OCI-LY7 (cell line): ENCODE results near the gene MACROD2. TPM values are rescaled to one million over a fixed set of nuclear protein-coding genes. Genes with fewer than 3 reads are reported as not detected.

Experiments
- BruUV-seq: library from RNA; stranded (reverse); fragments of 400-500 nt; replicated peaks from 2 replicates; lab custom pipeline; 2021; lab: Mats Ljungman, UMichigan
- CTCF ChIA-PET: fragments of 300-600 bp; sonication (Branson Sonifier 250); formaldehyde crosslinking; loops from one replicate; lab custom pipeline; 2022; ENCODE audit warnings: antibody characterized with exemption; ENCODE audit not compliant: unreplicated experiment; lab: Charles Lee
- POLR2A ChIA-PET: fragments of 300-600 bp; sonication (Branson Sonifier 250); formaldehyde crosslinking; loops from one replicate; lab custom pipeline; 2022; ENCODE audit warnings: antibody characterized with exemption; lab: Charles Lee
- DNase-seq: peaks from one replicate; pipeline ENCODE4 v3.0.0-alpha.2; 2015; ENCODE audit warnings: low spot score
- H2AFZ ChIP-seq: fragments of 200-600 bp; sonication (generic), shearing (Covaris generic); 2 replicates; pipeline ENCODE4 v1.6.1; 2014; ENCODE audit warnings: mild to moderate bottlenecking, antibody characterized with exemption, low read length, moderate library complexity
- H3K27ac ChIP-seq: fragments of 200-600 bp; sonication (generic); 2 replicates; pipeline ENCODE4 v1.5.1; 2014; ENCODE audit warnings: mixed run types, low read depth, mild to moderate bottlenecking, moderate library complexity, low read length, inconsistent platforms; ENCODE audit not compliant: poor library complexity, severe bottlenecking
- H3K36me3 ChIP-seq: fragments of 200-600 bp; sonication (generic); 2 replicates; pipeline ENCODE4 v1.6.1; 2014; ENCODE audit warnings: mild to moderate bottlenecking, antibody characterized with exemption, low read length, moderate library complexity, mixed read lengths; ENCODE audit not compliant: insufficient read depth
- H3K4me1 ChIP-seq: fragments of 200-600 bp; sonication (generic); 2 replicates; pipeline ENCODE4 v1.5.1; 2014; ENCODE audit warnings: mild to moderate bottlenecking, low read length; ENCODE audit not compliant: insufficient read depth, poor library complexity, severe bottlenecking
- H3K4me2 ChIP-seq: fragments of 200-600 bp; sonication (generic); 2 replicates; pipeline ENCODE4 v1.6.1; 2014; ENCODE audit warnings: mild to moderate bottlenecking, low read length
- H3K4me3 ChIP-seq: fragments of 200-600 bp; sonication (generic); 2 replicates; pipeline ENCODE4 v1.5.1; 2014; ENCODE audit warnings: mild to moderate bottlenecking, low read depth, low read length; ENCODE audit not compliant: poor library complexity, severe bottlenecking
- H3K79me2 ChIP-seq: fragments of 200-600 bp; sonication (generic); 2 replicates; pipeline ENCODE4 v1.6.1; 2016; ENCODE audit warnings: low read depth, mild to moderate bottlenecking, low read length, moderate library complexity, mixed read lengths; ENCODE audit not compliant: insufficient read depth
- H3K9me2 ChIP-seq: fragments of 200-600 bp; sonication (generic); 2 replicates; pipeline ENCODE4 v1.6.1; 2016; ENCODE audit warnings: mild to moderate bottlenecking, low read length, mixed read lengths; ENCODE audit not compliant: insufficient read depth
- H3K9me3 ChIP-seq: fragments of 200-600 bp; sonication (generic); 2 replicates; pipeline ENCODE4 v1.6.1; 2014; ENCODE audit warnings: mild to moderate bottlenecking, mixed run types, low read length, mixed read lengths
- H4K20me1 ChIP-seq: fragments of 200-600 bp; sonication (generic); 2 replicates; pipeline ENCODE4 v1.6.1; 2014; ENCODE audit warnings: mild to moderate bottlenecking, antibody characterized with exemption, low read length, moderate library complexity, mixed read lengths; ENCODE audit not compliant: insufficient read depth
- CTCF ChIP-seq: fragments of 200-600 bp; sonication (generic); conservative IDR thresholded peaks from 2 replicates; pipeline ENCODE4 v1.5.1; 2014; ENCODE audit warnings: mild to moderate bottlenecking, antibody characterized with exemption, low read length, moderate library complexity, mixed read lengths
- EZH2phosphoT487 ChIP-seq: fragments of 200-600 bp; sonication (generic); IDR thresholded peaks from 2 replicates; pipeline ENCODE4 v1.6.1; 2018; ENCODE audit warnings: low read depth, borderline replicate concordance, mild to moderate bottlenecking, mixed run types, antibody characterized with exemption, low read length, moderate library complexity, mixed read lengths
- intact Hi-C: fragments of 100-400 bp; cut with micrococcal nuclease; formaldehyde crosslinking; loops from one replicate; pipeline ENCODE4 v1.10.0; 2022; ENCODE audit not compliant: unreplicated experiment
- total RNA-seq, 2 experiments: library from RNA; depleted of rRNA in 1 of 2; stranded (reverse); fragments of >200 nt in 1 of 2; shearing (Covaris generic) in 1 of 2; gene quantifications; 2 replicates each; pipeline ENCODE4 v1.2.3, GENCODE V29; 2014 to 2022

MACROD2 gene
- total RNA-seq, 2 experiments from 2014 or later, result 0.09 to 4.5 TPM

DNA sequence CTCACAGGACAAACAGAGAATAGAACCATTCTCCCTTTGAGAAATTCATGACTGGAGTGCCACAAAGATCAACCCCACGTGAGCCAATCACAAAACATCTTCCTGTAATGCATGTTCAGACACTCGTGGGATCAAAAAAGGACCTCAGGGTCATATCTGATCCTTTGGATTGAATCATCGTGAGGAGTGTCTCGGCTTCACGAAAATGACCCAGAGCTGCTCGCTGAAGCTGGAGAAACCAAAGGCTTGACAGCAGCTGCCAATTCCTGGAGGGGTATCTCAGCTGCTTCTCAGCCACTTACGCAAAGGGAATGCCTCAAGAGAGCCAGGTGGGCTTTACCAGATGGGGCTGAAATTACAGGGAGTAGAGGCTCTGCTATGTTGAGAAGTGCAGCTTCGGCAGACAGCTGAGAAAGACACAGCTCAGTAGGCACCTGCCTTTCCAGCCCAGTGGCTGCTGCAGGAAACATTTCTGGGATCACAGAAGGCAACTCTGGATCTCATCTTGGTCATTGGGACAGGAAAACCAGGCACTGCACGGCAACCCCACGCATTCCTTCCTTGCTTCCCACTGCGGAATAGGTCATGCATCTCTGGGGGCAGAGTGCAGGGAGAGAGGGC, 1764.8 kb downstream of the MACROD2 start:
- no TSS peak for BruUV-seq
- Histone ChIP-seq H3K4me1 (peaks cover 3% of the 10 kb centered on the region), H3K9me3 (no peaks in the 10 kb centered on the region), H3K4me2 (no peak overlapping the region), H3K36me3 (no peaks in the 10 kb centered on the region), H3K9me2 (no peaks in the 10 kb centered on the region), H4K20me1 (no peaks in the 10 kb centered on the region), H3K27ac (no peak overlapping the region), H3K79me2 (no peaks in the 10 kb centered on the region), H2AFZ (no peak overlapping the region), H3K4me3 (no peak overlapping the region)
- intact Hi-C loops, result no loop called here
- TF ChIP-seq EZH2phosphoT487 (no peak), CTCF (no peak)
- CTCF ChIA-PET, result no interaction called here
- DNase-seq, result no peak
- POLR2A ChIA-PET, result interaction anchor here (1.4 kb wide), 1 partner anchor 37 kb away, joined by 3 read pairs; no protein-coding TSS in a partner anchor

DNA sequence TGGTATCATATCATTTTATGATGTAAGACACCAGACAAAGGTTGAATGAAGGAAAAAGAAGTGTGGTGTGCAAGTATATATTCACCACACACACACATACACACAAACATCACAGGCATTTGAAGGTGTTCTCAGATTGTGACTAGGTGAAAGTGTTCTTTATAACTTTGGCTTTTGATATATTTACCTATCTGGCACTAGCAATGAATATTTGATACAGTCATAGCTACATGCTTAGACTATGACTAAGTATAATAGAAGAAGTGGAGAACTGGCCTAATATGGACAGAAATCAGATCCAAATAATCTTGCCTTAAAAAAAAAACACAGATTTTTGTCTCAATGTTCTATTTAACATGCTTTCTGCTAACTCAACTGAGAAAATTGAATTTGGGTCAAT, 1768.0 kb downstream of the MACROD2 start:
- Histone ChIP-seq H3K9me2 (no peaks in the 10 kb centered on the region), H3K4me1 (no peaks in the 10 kb centered on the region), H3K27ac (no peak overlapping the region), H2AFZ (no peak overlapping the region), H3K4me2 (no peak overlapping the region), H4K20me1 (no peaks in the 10 kb centered on the region), H3K9me3 (no peaks in the 10 kb centered on the region), H3K4me3 (no peak overlapping the region), H3K36me3 (no peaks in the 10 kb centered on the region), H3K79me2 (no peaks in the 10 kb centered on the region)
- no peak for TF ChIP-seq EZH2phosphoT487
- no peak for TF ChIP-seq CTCF
- ChIA-PET POLR2A (interaction anchor here (0.7 kb wide), 1 partner anchor 299 kb away, joined by 4 read pairs; no protein-coding TSS in a partner anchor), CTCF (no interaction called here)
- no TSS peak for BruUV-seq
- no peak for DNase-seq
- intact Hi-C loops, result no loop called here

DNA sequence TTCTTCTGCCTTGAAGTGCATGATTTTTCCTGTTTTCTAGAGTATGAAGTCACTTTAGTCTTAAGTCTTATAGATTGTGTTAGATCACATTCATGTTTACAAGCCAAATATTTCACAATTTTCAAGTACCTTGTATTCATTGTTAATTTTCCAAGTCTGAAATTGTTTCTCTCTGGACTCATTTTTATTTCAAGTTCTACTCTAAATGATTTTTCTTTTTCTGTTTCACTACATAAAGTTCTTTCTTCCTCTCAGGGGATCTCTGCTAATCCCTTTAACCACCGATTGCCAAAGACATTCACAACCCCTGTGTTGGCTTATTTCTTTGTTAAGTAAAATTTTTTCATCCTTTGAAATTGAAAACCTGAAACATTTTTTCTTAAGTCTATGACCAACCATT, 1772.3 kb downstream of the MACROD2 start:
- no peaks in the 10 kb centered on the region for H4K20me1 ChIP-seq
- H3K36me3 ChIP-seq, result no peaks in the 10 kb centered on the region
- POLR2A ChIA-PET, result interaction anchor here (0.6 to 1.0 kb wide), 4 partner anchors 10 to 68 kb away, joined by 3 to 4 read pairs (median 3); no protein-coding TSS in a partner anchor
- no peak for TF ChIP-seq EZH2phosphoT487
- no peak for TF ChIP-seq CTCF
- intact Hi-C loops, result no loop called here
- no peak for DNase-seq
- no TSS peak for BruUV-seq
- no peak overlapping the region for H3K4me3 ChIP-seq
- H3K9me2 ChIP-seq, result no peaks in the 10 kb centered on the region
- no peaks in the 10 kb centered on the region for H3K9me3 ChIP-seq
- no peak overlapping the region for H3K4me2 ChIP-seq
- no peak overlapping the region for H2AFZ ChIP-seq
- H3K79me2 ChIP-seq, result no peaks in the 10 kb centered on the region
- no peak overlapping the region for H3K27ac ChIP-seq
- CTCF ChIA-PET, result no interaction called here
- no peaks in the 10 kb centered on the region for H3K4me1 ChIP-seq
